SHP77 treated with DMSO at 0.1 percent for 48 hours (cell line): ENCODE results near the gene RNH1.

Source experiments
- DNase-seq: peaks from one replicate; lab custom pipeline; 2025; lab: John Stamatoyannopoulos, UW

The RNH1 gene

DNA sequence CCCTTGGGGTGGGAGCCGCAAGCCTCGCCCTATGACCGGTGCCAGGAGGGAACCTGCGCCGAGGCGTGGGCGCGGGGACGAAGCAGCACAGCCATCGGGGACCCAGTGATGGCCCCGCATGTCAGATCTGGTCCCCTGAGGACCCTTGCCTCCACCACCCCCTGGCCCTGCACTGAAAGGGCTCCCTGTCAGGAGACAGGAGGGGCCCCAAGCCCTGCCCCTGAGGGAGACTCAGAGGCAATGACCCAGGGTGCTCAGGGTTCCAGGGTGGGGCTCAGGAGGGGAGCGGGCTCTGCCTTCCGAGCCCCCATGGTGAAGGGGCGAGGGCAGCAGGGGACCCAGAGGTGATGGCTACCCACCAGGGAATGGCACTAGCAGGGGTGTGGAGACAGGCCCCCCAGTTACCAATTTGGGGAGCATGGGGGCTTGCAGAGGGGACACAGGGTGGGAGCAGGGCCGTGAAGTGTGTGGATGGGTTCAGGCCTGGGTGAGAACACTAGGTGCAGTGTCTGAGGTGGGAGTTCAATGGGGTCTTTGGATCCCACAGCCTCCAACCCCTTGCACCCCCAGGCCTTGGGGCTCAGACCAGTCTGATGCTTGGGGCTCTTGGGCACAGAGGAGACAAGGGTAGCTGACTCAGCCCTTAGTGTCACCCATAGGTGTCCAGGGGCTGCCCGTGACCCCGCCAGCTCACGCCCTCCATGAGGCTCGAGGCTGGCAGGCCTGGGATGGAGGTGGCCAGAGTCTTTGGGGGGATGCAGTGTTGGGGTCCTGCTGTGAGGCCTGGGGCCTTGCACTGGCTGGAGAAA lies 30.8 kb upstream of the RNH1 start:
- no peak for DNase-seq

DNA sequence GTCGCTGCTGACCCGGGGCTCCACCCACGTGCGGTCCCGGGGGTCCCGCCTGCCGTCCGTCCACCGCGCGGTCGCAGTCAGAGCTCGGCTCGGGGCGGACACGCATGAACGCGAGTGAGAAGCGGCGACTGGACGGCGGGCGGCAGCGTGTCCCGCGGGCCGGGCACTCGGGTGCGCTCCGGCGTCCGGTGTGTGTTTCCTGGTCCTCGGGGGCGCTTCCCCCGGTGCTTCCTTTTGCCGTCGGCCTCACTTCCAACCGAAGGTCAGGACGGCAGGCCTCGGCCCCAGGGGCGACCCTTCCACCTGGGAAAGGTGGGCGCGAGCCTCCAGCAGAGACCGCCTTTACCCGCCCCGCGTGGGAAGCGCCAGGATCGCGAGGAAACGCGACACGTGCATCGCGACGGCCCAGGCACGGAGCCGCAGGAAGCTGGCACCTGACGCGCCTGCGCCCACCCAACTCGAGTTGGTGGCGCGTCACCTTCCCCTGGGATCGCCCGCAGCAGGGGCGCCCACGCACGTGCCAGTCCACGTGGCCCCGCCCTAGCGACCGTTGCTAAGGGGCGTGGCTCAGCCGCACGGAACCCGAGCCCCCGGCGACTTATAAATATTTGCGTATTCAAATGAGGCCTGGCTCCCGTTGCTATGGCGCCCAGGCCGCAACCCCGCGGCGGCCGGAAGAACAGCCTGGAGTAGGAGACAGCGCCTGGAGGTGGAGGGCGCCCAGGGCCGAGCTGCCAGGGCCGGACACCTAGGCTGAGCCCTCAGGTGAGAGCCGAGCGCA lies 30.0 kb upstream of the RNH1 start, which contains the start of gene LRRC56:
Gene LRRC56, plus strand, starts transcription at position 687 of the 781 bp plus-strand sequence. CDS start 3,158 bp downstream, outside the sequence.
- no peak for DNase-seq

- peak; percentile 25 for DNase-seq
Observed at GRCh38 chr11:535519-536454, 28.7 kb upstream of the RNH1 start, which contains the start of gene HRAS. Gene HRAS (minus strand): TSS chr11:535576.

DNA sequence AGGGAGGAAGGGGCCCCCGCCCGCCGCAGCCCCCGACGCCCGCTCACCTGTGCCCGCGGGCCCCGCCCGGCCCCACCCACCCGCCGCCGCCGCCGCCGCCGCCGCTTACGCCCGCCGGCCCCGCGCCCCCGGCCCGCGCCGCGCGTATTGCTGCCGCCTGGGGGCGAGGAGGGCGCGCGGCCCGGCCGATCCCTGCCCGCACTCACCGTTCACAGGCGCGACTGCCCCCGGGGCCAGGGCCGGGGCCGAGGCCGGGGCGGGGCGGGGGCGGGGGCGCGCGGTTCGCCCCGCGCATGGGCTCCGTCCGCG lies 28.1 kb upstream of the RNH1 start:
- no peak for DNase-seq

- DNase-seq, result no peak
Observed at GRCh38 chr11:534396-535209, 27.6 kb upstream of the RNH1 start.

DNA sequence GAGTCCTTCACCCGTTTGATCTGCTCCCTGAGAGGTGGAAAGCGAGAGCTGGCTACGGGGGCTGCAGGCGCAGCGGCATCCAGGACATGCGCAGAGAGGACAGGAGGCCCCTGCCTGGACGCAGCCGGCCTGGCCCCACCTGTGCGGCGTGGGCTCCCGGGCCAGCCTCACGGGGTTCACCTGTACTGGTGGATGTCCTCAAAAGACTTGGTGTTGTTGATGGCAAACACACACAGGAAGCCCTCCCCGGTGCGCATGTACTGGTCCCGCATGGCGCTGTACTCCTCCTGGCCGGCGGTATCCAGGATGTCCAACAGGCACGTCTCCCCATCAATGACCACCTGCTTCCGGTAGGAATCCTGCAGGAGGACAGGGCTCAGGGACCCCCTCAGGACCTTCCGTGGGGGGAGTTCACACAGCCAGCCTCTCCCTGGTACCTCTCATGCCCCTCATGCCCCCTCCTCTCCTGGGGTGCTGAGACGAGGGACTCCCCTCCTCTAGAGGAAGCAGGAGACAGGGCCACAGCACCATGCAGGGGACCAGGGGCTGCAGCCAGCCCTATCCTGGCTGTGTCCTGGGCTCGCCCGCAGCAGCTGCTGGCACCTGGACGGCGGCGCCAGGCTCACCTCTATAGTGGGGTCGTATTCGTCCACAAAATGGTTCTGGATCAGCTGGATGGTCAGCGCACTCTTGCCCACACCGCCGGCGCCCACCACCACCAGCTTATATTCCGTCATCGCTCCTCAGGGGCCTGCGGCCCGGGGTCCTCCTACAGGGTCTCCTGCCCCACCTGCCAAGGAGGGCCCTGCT lies 26.7 kb upstream of the RNH1 start:
- DNase-seq, result no peak

DNA sequence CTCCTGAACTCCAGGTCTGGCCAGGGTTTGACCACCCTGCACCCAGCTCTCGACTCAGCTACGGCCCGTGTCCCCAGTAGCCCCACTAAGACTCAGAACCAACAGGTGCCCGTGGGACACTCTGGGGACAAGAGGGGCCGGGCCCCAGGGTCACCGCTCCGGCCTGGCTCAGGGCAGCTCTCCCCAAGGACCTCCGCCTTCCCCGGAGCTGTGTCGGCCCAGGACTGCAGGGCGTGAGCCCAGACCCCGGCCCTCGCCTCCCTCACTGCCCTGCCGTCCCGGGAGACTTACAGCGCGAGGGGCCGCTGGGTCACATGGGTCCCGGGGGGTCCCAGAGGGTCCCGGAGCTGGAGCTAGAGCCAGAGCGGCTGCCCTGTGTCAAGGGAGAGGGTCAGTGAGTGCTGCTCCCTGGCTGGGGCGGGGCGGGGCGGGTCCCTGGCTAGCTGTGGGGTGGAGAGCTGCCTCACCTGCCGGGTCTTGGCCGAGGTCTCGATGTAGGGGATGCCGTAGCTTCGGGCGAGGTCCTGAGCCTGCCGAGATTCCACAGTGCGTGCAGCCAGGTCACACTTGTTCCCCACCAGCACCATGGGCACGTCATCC lies 26.0 kb upstream of the RNH1 start:
- no peak for DNase-seq

DNA sequence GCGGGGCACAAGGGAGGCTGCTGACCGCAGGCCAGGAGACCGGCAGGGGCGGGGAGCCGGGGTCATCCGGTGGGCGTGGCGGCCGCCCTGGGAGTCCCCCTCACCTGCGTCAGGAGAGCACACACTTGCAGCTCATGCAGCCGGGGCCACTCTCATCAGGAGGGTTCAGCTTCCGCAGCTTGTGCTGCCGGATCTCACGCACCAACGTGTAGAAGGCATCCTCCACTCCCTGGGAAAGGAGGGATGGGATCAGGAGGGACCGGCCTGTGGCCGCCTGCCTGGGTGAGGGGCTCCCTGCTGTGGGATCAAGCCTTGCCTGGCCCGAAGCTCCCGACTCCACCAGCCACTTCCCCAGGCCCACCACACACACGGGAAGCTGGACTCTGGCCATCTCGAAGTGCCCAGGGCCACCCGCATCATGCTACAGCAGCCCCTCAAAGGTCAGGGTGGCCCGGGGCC lies 25.5 kb upstream of the RNH1 start:
- no peak for DNase-seq

- DNase-seq, result no peak
Observed at GRCh38 chr11:531919-532526, 25.0 kb upstream of the RNH1 start.

GRCh38 chr11:530960-531831 lies 24.2 kb upstream of the RNH1 start:
- DNase-seq, result no peak

DNA sequence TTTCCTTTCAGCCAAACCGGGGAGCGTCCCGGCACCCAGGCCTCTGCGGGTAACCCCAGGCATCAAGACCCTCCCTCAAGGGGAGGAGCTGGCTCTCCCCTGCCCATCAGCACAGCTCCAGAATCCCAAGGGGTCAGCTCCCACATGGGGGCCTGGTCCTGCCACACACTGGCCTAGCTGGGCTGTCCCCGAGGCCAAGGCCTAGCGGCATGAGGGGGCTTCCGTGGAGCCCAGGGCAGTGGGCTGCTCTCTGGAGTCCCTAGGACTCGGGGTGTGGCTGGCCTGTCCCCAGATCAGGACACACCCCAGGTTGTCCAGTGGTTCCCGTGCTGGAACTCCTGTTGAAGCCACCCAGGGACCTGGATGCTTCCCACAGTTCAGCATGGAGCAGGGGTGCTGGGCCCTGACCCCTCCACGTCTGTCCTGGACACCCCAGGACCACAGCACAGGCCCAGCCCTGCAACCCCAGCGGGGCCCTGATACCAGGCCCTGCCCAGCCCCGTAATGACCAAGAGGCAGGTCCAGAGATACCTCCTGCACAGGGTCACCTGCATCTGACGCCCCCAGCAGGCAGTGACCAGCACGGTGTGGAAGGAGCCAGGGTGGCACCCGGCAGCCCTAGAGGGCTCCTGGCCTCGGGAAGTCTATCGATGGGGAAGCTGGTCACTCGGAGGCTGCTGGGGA lies 22.8 kb upstream of the RNH1 start:
- no peak for DNase-seq

- DNase-seq, result no peak
Observed at GRCh38 chr11:528815-529727, 22.0 kb upstream of the RNH1 start.

- DNase-seq, result no peak
Observed at GRCh38 chr11:528166-528814, 21.2 kb upstream of the RNH1 start.

- no peak for DNase-seq
Observed at GRCh38 chr11:526192-526591, 19.1 kb upstream of the RNH1 start.

- DNase-seq, result no peak
Observed at GRCh38 chr11:521177-521688, 14.2 kb upstream of the RNH1 start.
